Astrocyte (in vitro differentiated cells and primary cell): ENCODE data around the gene LMNA. TPM values are rescaled to one million over a fixed set of nuclear protein-coding genes. Genes with fewer than 3 reads are reported as not detected.

Source experiments
- DNase-seq: peaks from one replicate; pipeline ENCODE4 v3.0.0-alpha.2; 2010; ENCODE audit warnings: low read depth
- FAIRE-seq: peaks from 2 replicates; lab custom pipeline; 2011; peaks lifted over from hg19 to GRCh38; lab: Jason Lieb, UNC
- H2AFZ ChIP-seq: 2 replicates; pipeline ENCODE4 v1.6.0; 2012; ENCODE audit warnings: low read depth, low read length, inconsistent platforms
- H3K27ac ChIP-seq: 2 replicates; pipeline ENCODE4 v1.5.1; 2011; ENCODE audit warnings: low read depth, low read length, inconsistent platforms
- H3K27me3 ChIP-seq: 2 replicates; pipeline ENCODE4 v1.6.0; 2011; ENCODE audit warnings: low read length, inconsistent platforms; ENCODE audit not compliant: insufficient read depth
- H3K36me3 ChIP-seq: 2 replicates; pipeline ENCODE4 v1.5.1; 2011; ENCODE audit warnings: low read length, inconsistent platforms; ENCODE audit not compliant: insufficient read depth
- H3K4me1 ChIP-seq: 2 replicates; pipeline ENCODE4 v1.5.1; 2011; ENCODE audit warnings: low read length, inconsistent platforms; ENCODE audit not compliant: insufficient read depth
- H3K4me2 ChIP-seq: 2 replicates; pipeline ENCODE4 v1.6.0; 2012; ENCODE audit warnings: low read length, inconsistent platforms
- H3K4me3 ChIP-seq: 2 replicates; pipeline ENCODE4 v1.5.1; 2011; ENCODE audit warnings: low read depth, mild to moderate bottlenecking, low read length, inconsistent platforms; ENCODE audit not compliant: insufficient read depth
- H3K79me2 ChIP-seq: 2 replicates; pipeline ENCODE4 v1.6.0; 2012; ENCODE audit warnings: mild to moderate bottlenecking, low read length, inconsistent platforms; ENCODE audit not compliant: insufficient read depth
- H3K9ac ChIP-seq: 2 replicates; pipeline ENCODE4 v1.6.0; 2012; ENCODE audit warnings: mild to moderate bottlenecking, low read length, inconsistent platforms
- H3K9me3 ChIP-seq: 2 replicates; pipeline ENCODE4 v1.5.1; 2012; ENCODE audit warnings: low read depth, mild to moderate bottlenecking, low read length, inconsistent platforms; ENCODE audit not compliant: insufficient read depth
- H4K20me1 ChIP-seq: 2 replicates; pipeline ENCODE4 v1.6.0; 2012; ENCODE audit warnings: low read length, inconsistent platforms; ENCODE audit not compliant: insufficient read depth
- H3K27ac Mint-ChIP-seq: one replicate; pipeline ENCODE4 v1.8.0; 2021; ENCODE audit warnings: mild to moderate bottlenecking, mixed read lengths; ENCODE audit not compliant: unreplicated experiment
- H3K27me3 Mint-ChIP-seq: one replicate; pipeline ENCODE4 v1.8.0; 2021; ENCODE audit warnings: low read depth, mixed read lengths; ENCODE audit not compliant: unreplicated experiment
- H3K36me3 Mint-ChIP-seq: one replicate; pipeline ENCODE4 v1.8.0; 2021; ENCODE audit warnings: low read depth, mixed read lengths; ENCODE audit not compliant: unreplicated experiment
- H3K4me1 Mint-ChIP-seq: one replicate; pipeline ENCODE4 v1.8.0; 2021; ENCODE audit warnings: low read depth, mixed read lengths; ENCODE audit not compliant: unreplicated experiment
- H3K4me3 Mint-ChIP-seq: one replicate; pipeline ENCODE4 v1.8.0; 2021; ENCODE audit warnings: mild to moderate bottlenecking, moderate library complexity, mixed read lengths; ENCODE audit not compliant: unreplicated experiment
- H3K9me3 Mint-ChIP-seq: one replicate; pipeline ENCODE4 v1.8.0; 2021; ENCODE audit warnings: mild to moderate bottlenecking, mixed read lengths; ENCODE audit not compliant: unreplicated experiment
- CTCF ChIP-seq: IDR thresholded peaks from 2 replicates; pipeline ENCODE4 v1.5.1; 2011; ENCODE audit warnings: low read depth, mild to moderate bottlenecking, inconsistent platforms, low read length, moderate library complexity; ENCODE audit not compliant: insufficient read depth
- EZH2 ChIP-seq: IDR thresholded peaks from 2 replicates; pipeline ENCODE4 v1.6.1; 2012; ENCODE audit warnings: mild to moderate bottlenecking, low read length, inconsistent platforms; ENCODE audit not compliant: insufficient read depth
- total RNA-seq: library from RNA; stranded (reverse); gene quantifications from 2 replicates; pipeline ENCODE4 v1.2.1, GENCODE V29; 2021

LMNA gene
- total RNA-seq, 1 donor from 2014 or later = 464 TPM

- H3K27ac Mint-ChIP-seq = peak overlapping the region; percentile 100
- no peaks in the 10 kb centered on the region for H3K9me3 ChIP-seq
- H3K79me2 ChIP-seq = peaks cover 92% of the 10 kb centered on the region
- H3K4me1 ChIP-seq = peaks cover 87% of the 10 kb centered on the region
- peak overlapping the region; percentile 84 for H3K4me2 ChIP-seq
- peaks cover 12% of the 10 kb centered on the region for H3K36me3 ChIP-seq
- H3K9me3 Mint-ChIP-seq = no peaks in the 10 kb centered on the region
- H3K27ac ChIP-seq = peak overlapping the region; percentile 100
- FAIRE-seq (no peak), DNase-seq (peak; percentile 83)
- peaks cover 72% of the 10 kb centered on the region for H3K4me1 Mint-ChIP-seq
- no peaks in the 10 kb centered on the region for H3K27me3 Mint-ChIP-seq
- H3K4me3 ChIP-seq = peak overlapping the region; percentile 47
- H3K9ac ChIP-seq = peak overlapping the region; percentile 93
- no peak overlapping the region for H2AFZ ChIP-seq
- H3K4me3 Mint-ChIP-seq = peak overlapping the region; percentile 71
- peaks cover 8% of the 10 kb centered on the region for H3K36me3 Mint-ChIP-seq
- peaks cover 53% of the 10 kb centered on the region for H4K20me1 ChIP-seq
- no peak for TF ChIP-seq CTCF
- H3K27me3 ChIP-seq = no peaks in the 10 kb centered on the region
Measured at GRCh38 chr1:156122519-156123355, 8.2 kb downstream of the LMNA start.

GRCh38 chr1:156123356-156124196, 9.1 kb downstream of the LMNA start:
- Mint-ChIP-seq H3K4me1 (peaks cover 72% of the 10 kb centered on the region), H3K4me3 (peak overlapping the region; percentile 71), H3K36me3 (peaks cover 9% of the 10 kb centered on the region), H3K9me3 (no peaks in the 10 kb centered on the region), H3K27ac (peak overlapping the region; percentile 100), H3K27me3 (no peaks in the 10 kb centered on the region)
- peaks cover 87% of the 10 kb centered on the region for H3K4me1 ChIP-seq
- no peak for TF ChIP-seq EZH2
- TF ChIP-seq CTCF = no peak
- no peaks in the 10 kb centered on the region for H3K27me3 ChIP-seq
- H4K20me1 ChIP-seq = peaks cover 51% of the 10 kb centered on the region
- H3K4me3 ChIP-seq = peak overlapping the region; percentile 43
- FAIRE-seq (no peak), DNase-seq (peak; percentile 95)
- H3K9ac ChIP-seq = peak overlapping the region; percentile 93
- no peaks in the 10 kb centered on the region for H3K9me3 ChIP-seq
- H3K27ac ChIP-seq = peak overlapping the region; percentile 100
- peak overlapping the region; percentile 84 for H3K4me2 ChIP-seq
- H2AFZ ChIP-seq = no peak overlapping the region
- H3K79me2 ChIP-seq = peaks cover 92% of the 10 kb centered on the region
- peaks cover 9% of the 10 kb centered on the region for H3K36me3 ChIP-seq
